ENCODE results near the gene MCCC2. TPM values are rescaled to one million over a fixed set of nuclear protein-coding genes. Genes with fewer than 3 reads are reported as not detected.
A peak's percentile ranks its signal among the peaks of the same experiment; 100 is the strongest.

The MCCC2 gene
- total and polyA plus RNA-seq, 2 of the 13 experiments (the other 11 are each of a cell fraction or from before 2014, with no cell fraction given), result 44.8 to 83.6 TPM

DNA sequence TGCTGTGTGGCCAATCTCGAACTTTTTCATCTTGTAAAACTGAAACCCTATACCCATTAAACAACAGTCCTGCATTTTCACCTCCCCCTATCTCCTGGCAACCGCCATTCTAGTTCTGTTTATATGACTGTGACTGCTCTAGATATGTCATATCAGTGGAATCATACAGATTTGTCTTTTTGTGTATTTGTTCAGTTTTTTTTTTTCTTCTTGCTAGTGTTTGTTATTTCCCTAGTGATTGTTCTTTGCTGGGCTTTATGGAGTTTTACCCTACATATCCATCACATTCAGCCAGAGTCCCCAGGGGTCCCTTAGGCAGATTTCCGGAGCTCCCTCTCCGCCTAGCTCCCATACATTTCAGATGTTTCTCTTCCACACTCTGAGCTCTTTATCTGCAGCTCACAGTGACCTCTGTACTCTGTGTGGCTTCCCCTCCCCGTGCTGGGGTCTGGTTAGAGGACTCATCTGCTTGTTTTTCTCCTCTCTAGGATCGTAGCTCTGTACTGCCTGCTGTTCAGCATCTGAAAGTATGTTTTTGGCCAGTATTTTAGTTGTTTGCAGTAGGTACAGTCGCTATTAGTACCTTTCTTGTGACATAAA, 106.8 kb downstream of the MCCC2 start (continued):
- TF ChIP-seq NR2F1 (CRISPR knock-in tag; IDR thresholded peaks at IDR 0.05) (peak; percentile 27 to 29; a peak in 1 of 4 replicates), SMAD3 (CRISPR knock-in tag; IDR thresholded peaks at IDR 0.05) (0 out of 2 replicates have a peak, but pooled peaks have one; percentile 58), NFIC (IDR thresholded peaks at IDR 0.05; ENCODE audit: low read length) (0 out of 2 replicates have a peak, but pooled peaks have one; percentile 5), ZNF652 (CRISPR knock-in tag; IDR thresholded peaks at IDR 0.05; ENCODE audit: borderline replicate concordance, low read depth) (no peak), ZIK1 (CRISPR knock-in tag; IDR thresholded peaks at IDR 0.05; ENCODE audit: borderline replicate concordance, low read depth) (no peak), SALL2 (CRISPR knock-in tag; IDR thresholded peaks at IDR 0.05) (no peak), ZNF660 (CRISPR knock-in tag; IDR thresholded peaks at IDR 0.05; ENCODE audit: borderline replicate concordance, low read depth) (no peak), ZFY (CRISPR knock-in tag; IDR thresholded peaks at IDR 0.05) (no peak), ZBTB1 (CRISPR knock-in tag; IDR thresholded peaks at IDR 0.05; ENCODE audit: borderline replicate concordance) (no peak), ZNF615 (CRISPR knock-in tag; IDR thresholded peaks at IDR 0.05; ENCODE audit: borderline replicate concordance) (no peak), REL (CRISPR knock-in tag; conservative IDR thresholded peaks at IDR 0.05) (no peak), CBX5 (CRISPR knock-in tag; IDR thresholded peaks at IDR 0.05; ENCODE audit: borderline replicate concordance) (peak; percentile 36; the same call in 1 of the 2 replicates), HNRNPLL (IDR thresholded peaks at IDR 0.05; ENCODE audit: low read depth, low read length, poor library complexity, severe bottlenecking) (no peak), EP300 (IDR thresholded peaks at IDR 0.05; ENCODE audit: low read depth in 2 of 2, low read length in 2 of 2) (peak in 1 of 2 experiments; percentile 49; a peak in 1 of 4 replicates), EP300 (CRISPR knock-in tag; IDR thresholded peaks at IDR 0.05; ENCODE audit: borderline replicate concordance) (no peak), SIN3B (IDR thresholded peaks at IDR 0.05; ENCODE audit: low read length) (no peak)
- TF ChIP-seq, protein P1, sequence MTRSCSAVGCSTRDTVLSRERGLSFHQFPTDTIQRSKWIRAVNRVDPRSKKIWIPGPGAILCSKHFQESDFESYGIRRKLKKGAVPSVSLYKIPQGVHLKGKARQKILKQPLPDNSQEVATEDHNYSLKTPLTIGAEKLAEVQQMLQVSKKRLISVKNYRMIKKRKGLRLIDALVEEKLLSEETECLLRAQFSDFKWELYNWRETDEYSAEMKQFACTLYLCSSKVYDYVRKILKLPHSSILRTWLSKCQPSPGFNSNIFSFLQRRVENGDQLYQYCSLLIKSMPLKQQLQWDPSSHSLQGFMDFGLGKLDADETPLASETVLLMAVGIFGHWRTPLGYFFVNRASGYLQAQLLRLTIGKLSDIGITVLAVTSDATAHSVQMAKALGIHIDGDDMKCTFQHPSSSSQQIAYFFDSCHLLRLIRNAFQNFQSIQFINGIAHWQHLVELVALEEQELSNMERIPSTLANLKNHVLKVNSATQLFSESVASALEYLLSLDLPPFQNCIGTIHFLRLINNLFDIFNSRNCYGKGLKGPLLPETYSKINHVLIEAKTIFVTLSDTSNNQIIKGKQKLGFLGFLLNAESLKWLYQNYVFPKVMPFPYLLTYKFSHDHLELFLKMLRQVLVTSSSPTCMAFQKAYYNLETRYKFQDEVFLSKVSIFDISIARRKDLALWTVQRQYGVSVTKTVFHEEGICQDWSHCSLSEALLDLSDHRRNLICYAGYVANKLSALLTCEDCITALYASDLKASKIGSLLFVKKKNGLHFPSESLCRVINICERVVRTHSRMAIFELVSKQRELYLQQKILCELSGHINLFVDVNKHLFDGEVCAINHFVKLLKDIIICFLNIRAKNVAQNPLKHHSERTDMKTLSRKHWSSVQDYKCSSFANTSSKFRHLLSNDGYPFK (CRISPR knock-in tag; IDR thresholded peaks at IDR 0.05; ENCODE audit: borderline replicate concordance), result no peak
- TF ChIP-seq, protein P2, sequence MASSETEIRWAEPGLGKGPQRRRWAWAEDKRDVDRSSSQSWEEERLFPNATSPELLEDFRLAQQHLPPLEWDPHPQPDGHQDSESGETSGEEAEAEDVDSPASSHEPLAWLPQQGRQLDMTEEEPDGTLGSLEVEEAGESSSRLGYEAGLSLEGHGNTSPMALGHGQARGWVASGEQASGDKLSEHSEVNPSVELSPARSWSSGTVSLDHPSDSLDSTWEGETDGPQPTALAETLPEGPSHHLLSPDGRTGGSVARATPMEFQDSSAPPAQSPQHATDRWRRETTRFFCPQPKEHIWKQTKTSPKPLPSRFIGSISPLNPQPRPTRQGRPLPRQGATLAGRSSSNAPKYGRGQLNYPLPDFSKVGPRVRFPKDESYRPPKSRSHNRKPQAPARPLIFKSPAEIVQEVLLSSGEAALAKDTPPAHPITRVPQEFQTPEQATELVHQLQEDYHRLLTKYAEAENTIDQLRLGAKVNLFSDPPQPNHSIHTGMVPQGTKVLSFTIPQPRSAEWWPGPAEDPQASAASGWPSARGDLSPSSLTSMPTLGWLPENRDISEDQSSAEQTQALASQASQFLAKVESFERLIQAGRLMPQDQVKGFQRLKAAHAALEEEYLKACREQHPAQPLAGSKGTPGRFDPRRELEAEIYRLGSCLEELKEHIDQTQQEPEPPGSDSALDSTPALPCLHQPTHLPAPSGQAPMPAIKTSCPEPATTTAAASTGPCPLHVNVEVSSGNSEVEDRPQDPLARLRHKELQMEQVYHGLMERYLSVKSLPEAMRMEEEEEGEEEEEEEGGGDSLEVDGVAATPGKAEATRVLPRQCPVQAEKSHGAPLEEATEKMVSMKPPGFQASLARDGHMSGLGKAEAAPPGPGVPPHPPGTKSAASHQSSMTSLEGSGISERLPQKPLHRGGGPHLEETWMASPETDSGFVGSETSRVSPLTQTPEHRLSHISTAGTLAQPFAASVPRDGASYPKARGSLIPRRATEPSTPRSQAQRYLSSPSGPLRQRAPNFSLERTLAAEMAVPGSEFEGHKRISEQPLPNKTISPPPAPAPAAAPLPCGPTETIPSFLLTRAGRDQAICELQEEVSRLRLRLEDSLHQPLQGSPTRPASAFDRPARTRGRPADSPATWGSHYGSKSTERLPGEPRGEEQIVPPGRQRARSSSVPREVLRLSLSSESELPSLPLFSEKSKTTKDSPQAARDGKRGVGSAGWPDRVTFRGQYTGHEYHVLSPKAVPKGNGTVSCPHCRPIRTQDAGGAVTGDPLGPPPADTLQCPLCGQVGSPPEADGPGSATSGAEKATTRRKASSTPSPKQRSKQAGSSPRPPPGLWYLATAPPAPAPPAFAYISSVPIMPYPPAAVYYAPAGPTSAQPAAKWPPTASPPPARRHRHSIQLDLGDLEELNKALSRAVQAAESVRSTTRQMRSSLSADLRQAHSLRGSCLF (CRISPR knock-in tag; IDR thresholded peaks at IDR 0.05; ENCODE audit: borderline replicate concordance), result no peak
- TF ChIP-seq, protein P3, sequence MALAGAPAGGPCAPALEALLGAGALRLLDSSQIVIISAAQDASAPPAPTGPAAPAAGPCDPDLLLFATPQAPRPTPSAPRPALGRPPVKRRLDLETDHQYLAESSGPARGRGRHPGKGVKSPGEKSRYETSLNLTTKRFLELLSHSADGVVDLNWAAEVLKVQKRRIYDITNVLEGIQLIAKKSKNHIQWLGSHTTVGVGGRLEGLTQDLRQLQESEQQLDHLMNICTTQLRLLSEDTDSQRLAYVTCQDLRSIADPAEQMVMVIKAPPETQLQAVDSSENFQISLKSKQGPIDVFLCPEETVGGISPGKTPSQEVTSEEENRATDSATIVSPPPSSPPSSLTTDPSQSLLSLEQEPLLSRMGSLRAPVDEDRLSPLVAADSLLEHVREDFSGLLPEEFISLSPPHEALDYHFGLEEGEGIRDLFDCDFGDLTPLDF (CRISPR knock-in tag; IDR thresholded peaks at IDR 0.05), result no peak

Measured in HepG2 (cell line).